Ectodermal cell (in vitro differentiated cells): ENCODE results near the gene LYRM4.
A peak's percentile ranks its signal among the peaks of the same experiment; 100 is the strongest.

Source experiments
- H3K27ac ChIP-seq: 2 replicates; pipeline ENCODE4 v1.7.0; 2013; ENCODE audit warnings: mild to moderate bottlenecking, low read depth, low read length; ENCODE audit not compliant: insufficient read depth, poor library complexity, severe bottlenecking
- H3K27me3 ChIP-seq: 2 replicates; pipeline ENCODE4 v1.7.0; 2013; ENCODE audit warnings: mild to moderate bottlenecking, low read length; ENCODE audit not compliant: insufficient read depth, control insufficient read depth, poor library complexity, severe bottlenecking
- H3K36me3 ChIP-seq: one replicate; pipeline ENCODE4 v1.7.0; 2013; ENCODE audit warnings: low read length; ENCODE audit not compliant: control insufficient read depth, insufficient read depth
- H3K4me1 ChIP-seq: one replicate; pipeline ENCODE4 v1.7.0; 2013; ENCODE audit warnings: low read length; ENCODE audit not compliant: control insufficient read depth, insufficient read depth
- H3K4me3 ChIP-seq: 2 replicates; pipeline ENCODE4 v1.7.0; 2013; ENCODE audit warnings: low read depth, low read length, control low read depth; ENCODE audit not compliant: insufficient read depth
- H3K9me3 ChIP-seq: 2 replicates; pipeline ENCODE4 v1.7.0; 2013; ENCODE audit warnings: mild to moderate bottlenecking, low read length, moderate library complexity; ENCODE audit not compliant: control insufficient read depth
- WGBS, 2 experiments: methylation state at CpG; one replicate each; pipeline ENCODE4 v1.1.7; 2013; ENCODE audit warnings: missing lambda C conversion rate in 2 of 2; 5-methylcytosine and 5-hydroxymethylcytosine counted together

Gene LYRM4

DNA sequence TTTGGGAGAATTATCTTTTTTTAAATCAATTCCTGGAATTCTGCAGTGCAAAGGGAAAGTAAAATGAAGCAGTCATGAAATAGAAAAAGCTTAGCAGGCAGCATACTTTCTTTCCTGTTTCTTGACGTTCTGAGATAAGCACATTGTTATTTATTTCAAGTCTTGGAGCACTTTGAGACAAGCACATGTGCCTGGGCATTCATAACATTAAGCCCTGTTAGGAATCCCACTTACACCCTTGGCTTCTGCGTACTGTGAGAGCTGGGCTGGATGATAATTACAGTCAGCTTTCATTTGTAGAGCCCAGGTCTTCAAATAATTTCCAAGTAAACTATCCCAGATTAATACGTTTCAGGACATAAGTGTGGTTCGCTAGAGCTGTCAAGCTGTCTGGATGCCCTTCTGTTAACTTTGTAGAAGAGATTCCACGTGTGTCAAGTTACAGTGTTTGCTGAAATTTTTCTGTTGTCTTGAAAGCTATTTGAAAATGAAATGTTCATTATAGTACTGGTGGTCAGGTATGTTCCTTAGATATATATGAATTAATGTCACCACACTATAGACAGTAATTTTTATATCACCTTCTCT is 9.4 kb upstream of the LYRM4 start:
- 79 to 82% methylated on average over 5 of the region's 5 CpGs for WGBS, 2 experiments
- no peak overlapping the region for H3K4me3 ChIP-seq
- H3K27ac ChIP-seq, result no peak overlapping the region
- H3K4me1 ChIP-seq, result no peaks in the 10 kb centered on the region
- no peaks in the 10 kb centered on the region for H3K27me3 ChIP-seq
- no peaks in the 10 kb centered on the region for H3K36me3 ChIP-seq
- H3K9me3 ChIP-seq, result no peaks in the 10 kb centered on the region

- no peak overlapping the region for H3K27ac ChIP-seq
- no peaks in the 10 kb centered on the region for H3K9me3 ChIP-seq
- H3K36me3 ChIP-seq, result no peaks in the 10 kb centered on the region
- H3K27me3 ChIP-seq, result no peaks in the 10 kb centered on the region
- WGBS, 2 experiments, result 100% methylated on average over 1 of the region's 2 CpGs; no CpG with 5 or more reads in 1 of the 2 experiments
- H3K4me1 ChIP-seq, result no peaks in the 10 kb centered on the region
- H3K4me3 ChIP-seq, result no peak overlapping the region
Observed at GRCh38 chr6:5266423-5266822, 5.7 kb upstream of the LYRM4 start.

GRCh38 chr6:5261545-5262109 is 877 bp upstream of the LYRM4 start:
- peak overlapping the region; percentile 94 for H3K27ac ChIP-seq
- H3K36me3 ChIP-seq, result peaks cover 10% of the 10 kb centered on the region
- peaks cover 6% of the 10 kb centered on the region for H3K4me1 ChIP-seq
- H3K4me3 ChIP-seq, result peak overlapping the region; percentile 92
- WGBS, 2 experiments, result 1% methylated on average over 19 of the region's 19 CpGs
- no peaks in the 10 kb centered on the region for H3K27me3 ChIP-seq
- H3K9me3 ChIP-seq, result no peaks in the 10 kb centered on the region

GRCh38 chr6:5260111-5260620 is 584 bp downstream of the LYRM4 start:
- H3K27me3 ChIP-seq, result no peaks in the 10 kb centered on the region
- H3K9me3 ChIP-seq, result no peaks in the 10 kb centered on the region
- peak overlapping the region; percentile 94 for H3K27ac ChIP-seq
- H3K4me1 ChIP-seq, result peaks cover 6% of the 10 kb centered on the region
- peaks cover 10% of the 10 kb centered on the region for H3K36me3 ChIP-seq
- 3 to 4% methylated on average over 22 of the region's 22 CpGs for WGBS, 2 experiments
- peak overlapping the region; percentile 92 for H3K4me3 ChIP-seq

GRCh38 chr6:5259428-5259827 is 1.3 kb downstream of the LYRM4 start:
- peaks cover 10% of the 10 kb centered on the region for H3K36me3 ChIP-seq
- no peaks in the 10 kb centered on the region for H3K27me3 ChIP-seq
- no peaks in the 10 kb centered on the region for H3K9me3 ChIP-seq
- H3K4me3 ChIP-seq, result peak overlapping the region; percentile 92
- peaks cover 6% of the 10 kb centered on the region for H3K4me1 ChIP-seq
- H3K27ac ChIP-seq, result no peak overlapping the region
- WGBS, 2 experiments, result 91 to 92% methylated on average over 3 of the region's 3 CpGs

DNA sequence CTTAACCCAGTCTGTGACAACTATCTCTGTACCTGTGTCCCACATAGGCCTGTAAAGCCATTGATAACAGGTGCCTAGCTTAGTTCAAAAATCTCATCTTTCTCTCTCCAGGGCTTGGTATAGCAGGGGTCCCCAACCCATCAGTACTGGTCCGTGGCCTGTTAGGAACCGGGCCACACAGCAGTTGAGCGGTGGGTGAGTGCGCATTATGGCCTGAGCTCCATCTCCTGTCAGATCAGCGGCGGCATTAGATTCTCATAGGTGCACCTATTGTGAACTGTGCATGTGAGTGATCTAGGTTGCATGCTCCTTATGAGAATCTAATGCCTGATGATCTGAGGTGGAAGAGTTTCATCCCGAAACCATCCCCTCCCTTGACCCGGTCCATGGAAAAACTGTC is 3.4 kb downstream of the LYRM4 start:
- 95 to 96% methylated on average over 8 of the region's 8 CpGs for WGBS, 2 experiments
- Histone ChIP-seq H3K4me1 (peaks cover 6% of the 10 kb centered on the region), H3K36me3 (peaks cover 10% of the 10 kb centered on the region), H3K27ac (no peak overlapping the region), H3K4me3 (no peak overlapping the region), H3K9me3 (no peaks in the 10 kb centered on the region), H3K27me3 (no peaks in the 10 kb centered on the region)

DNA sequence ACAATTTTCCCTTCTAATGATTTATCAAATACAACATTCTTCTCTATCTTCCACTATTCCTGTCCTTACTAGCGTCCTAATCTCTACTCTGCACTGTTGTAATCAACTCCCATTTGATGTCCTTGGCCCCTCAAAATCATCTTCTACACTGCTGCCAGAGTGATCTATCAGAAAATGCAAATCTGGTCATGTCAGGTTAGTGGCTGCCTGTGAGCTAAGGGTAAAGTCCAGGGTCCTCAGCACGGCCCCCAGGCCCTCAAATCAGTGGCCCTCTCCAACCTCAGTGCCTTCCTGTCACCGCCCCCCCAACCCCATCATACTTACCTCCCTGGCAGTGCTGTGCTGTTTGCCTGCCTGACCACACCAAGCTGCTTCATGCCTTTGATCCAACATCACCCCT is 3.8 kb downstream of the LYRM4 start:
- H3K27ac ChIP-seq, result no peak overlapping the region
- no peaks in the 10 kb centered on the region for H3K27me3 ChIP-seq
- no peak overlapping the region for H3K4me3 ChIP-seq
- peaks cover 6% of the 10 kb centered on the region for H3K4me1 ChIP-seq
- peaks cover 10% of the 10 kb centered on the region for H3K36me3 ChIP-seq
- WGBS, 2 experiments, result 92 to 94% methylated on average over 3 of the region's 3 CpGs
- H3K9me3 ChIP-seq, result no peaks in the 10 kb centered on the region

GRCh38 chr6:5250911-5251310 is 9.8 kb downstream of the LYRM4 start:
- Histone ChIP-seq H3K4me3 (no peak overlapping the region), H3K36me3 (no peaks in the 10 kb centered on the region), H3K27ac (no peak overlapping the region), H3K4me1 (no peaks in the 10 kb centered on the region), H3K27me3 (no peaks in the 10 kb centered on the region), H3K9me3 (no peaks in the 10 kb centered on the region)
- WGBS, 2 experiments, result 88 to 96% methylated on average over 4 of the region's 4 CpGs

DNA sequence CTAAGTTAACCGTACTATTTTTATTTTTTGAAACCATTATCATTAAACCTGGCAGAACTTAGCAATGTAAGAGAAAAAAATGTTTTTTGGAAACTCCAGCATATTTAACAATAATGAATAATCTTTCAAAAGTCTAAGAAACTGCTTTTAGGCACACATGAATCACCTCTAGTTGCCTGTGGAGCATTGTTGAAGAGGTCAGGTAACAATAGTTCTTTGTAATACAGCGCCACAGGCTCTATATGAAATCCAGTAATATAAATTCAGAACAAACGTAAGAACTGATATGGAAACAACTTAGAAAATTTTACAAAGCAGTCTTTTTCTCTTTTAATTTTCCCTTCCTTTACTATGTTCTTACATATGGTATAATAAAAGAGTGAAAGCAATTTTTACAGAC is 10.3 kb downstream of the LYRM4 start:
- 94 to 100% methylated on average over 1 to 3 of the region's 3 CpGs for WGBS, 2 experiments
- Histone ChIP-seq H3K4me1 (no peaks in the 10 kb centered on the region), H3K27me3 (no peaks in the 10 kb centered on the region), H3K27ac (no peak overlapping the region), H3K9me3 (no peaks in the 10 kb centered on the region), H3K4me3 (no peak overlapping the region), H3K36me3 (no peaks in the 10 kb centered on the region)

- H3K9me3 ChIP-seq, result no peaks in the 10 kb centered on the region
Observed at GRCh38 chr6:5249451-5250122, 11.2 kb downstream of the LYRM4 start.

More at GRCh38 chr6:5249451-5250122, 11.2 kb downstream of the LYRM4 start:
- Histone ChIP-seq H3K27ac (no peak overlapping the region), H3K4me1 (peaks cover 3% of the 10 kb centered on the region), H3K4me3 (no peak overlapping the region), H3K36me3 (no peaks in the 10 kb centered on the region), H3K27me3 (no peaks in the 10 kb centered on the region)
- WGBS, 2 experiments, result 94 to 95% methylated on average over 5 of the region's 5 CpGs
